CMK (cell line): ENCODE results near the gene SLC49A3.
"Not testable (repeated sequence)": the region's sequence is repeated elsewhere in the genome, so short reads cannot be mapped to it uniquely, and the experiment has no call there.

Source experiments
- DNase-seq: peaks from one replicate; pipeline ENCODE4 v3.0.0-alpha.2; 2010; ENCODE audit warnings: low read depth

SLC49A3 gene

GRCh38 chr4:653831-654502, 35.0 kb downstream of the SLC49A3 start:
- no peak for DNase-seq

GRCh38 chr4:653080-653821, 35.7 kb downstream of the SLC49A3 start:
- DNase-seq, result no peak

- no peak for DNase-seq
Observed at GRCh38 chr4:651884-652642, 36.9 kb downstream of the SLC49A3 start.

- DNase-seq, result no peak
Observed at GRCh38 chr4:650951-651883, 37.7 kb downstream of the SLC49A3 start.

- DNase-seq, result no peak
Observed at GRCh38 chr4:650461-650860, 38.5 kb downstream of the SLC49A3 start.

GRCh38 chr4:649751-650310, 39.1 kb downstream of the SLC49A3 start:
- DNase-seq, result no peak

GRCh38 chr4:649293-649625, 39.7 kb downstream of the SLC49A3 start:
- no peak for DNase-seq

GRCh38 chr4:648579-649292, 40.2 kb downstream of the SLC49A3 start:
- DNase-seq, result no peak

GRCh38 chr4:647481-647880, 41.5 kb downstream of the SLC49A3 start:
- no peak for DNase-seq

GRCh38 chr4:646460-646859, 42.5 kb downstream of the SLC49A3 start:
- no peak for DNase-seq

- not testable (repeated sequence) for DNase-seq
Observed at GRCh38 chr4:642366-642765, 46.6 kb downstream of the SLC49A3 start.

- DNase-seq, result no peak
Observed at GRCh38 chr4:637536-638280, 51.2 kb downstream of the SLC49A3 start.

- no peak for DNase-seq
Observed at GRCh38 chr4:636628-637159, 52.3 kb downstream of the SLC49A3 start.

- DNase-seq, result no peak
Observed at GRCh38 chr4:635851-636627, 52.9 kb downstream of the SLC49A3 start.

GRCh38 chr4:635066-635835, 53.7 kb downstream of the SLC49A3 start:
- not testable (repeated sequence) for DNase-seq

- no peak for DNase-seq
Observed at GRCh38 chr4:634599-634985, 54.4 kb downstream of the SLC49A3 start.

- no peak for DNase-seq
Observed at GRCh38 chr4:633976-634598, 54.9 kb downstream of the SLC49A3 start.

GRCh38 chr4:633406-633805, 55.5 kb downstream of the SLC49A3 start:
- DNase-seq, result no peak
